T-helper 1 cell treated with Interleukin-12 subunit alpha and Interleukin-12 subunit beta and Interleukin-4 antibody, amounts not matched to agents 30 ng/mL and 1 ng/mL, for 36 hours (primary cell): ENCODE results near the gene MAST4. TPM values are rescaled to one million over a fixed set of nuclear protein-coding genes. Genes with fewer than 3 reads are reported as not detected.

Experiments
- intact Hi-C: fragments of 100-400 bp; cut with micrococcal nuclease; formaldehyde crosslinking; loops from one replicate; pipeline ENCODE4 v1.15.1; 2024
- total RNA-seq: library from RNA; stranded (reverse); gene quantifications from 2 replicates; pipeline ENCODE4 v1.2.3, GENCODE V29; 2022

MAST4 gene
- total RNA-seq, 1 donor from 2014 or later, result 65.8 TPM

DNA sequence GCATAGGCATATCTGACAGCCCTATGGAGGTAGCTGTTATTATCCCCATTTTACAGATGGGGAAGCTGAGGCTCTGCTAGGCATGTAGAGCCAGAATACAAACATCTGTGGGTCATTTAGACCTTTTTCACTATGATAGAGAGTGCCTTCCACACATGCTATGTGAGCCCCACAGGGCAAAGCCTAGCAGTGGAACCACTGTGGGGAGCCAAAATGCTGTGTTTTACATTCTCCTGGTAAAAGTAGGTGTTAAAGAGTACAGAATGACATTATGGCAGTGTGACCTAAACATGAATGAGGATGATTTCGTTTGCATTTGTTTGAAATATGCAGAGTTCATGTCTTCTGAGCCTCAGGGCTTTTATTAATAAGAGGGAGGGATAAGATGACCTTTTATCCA, 265.2 kb downstream of the MAST4 start:
- intact Hi-C loops, result no loop called here

DNA sequence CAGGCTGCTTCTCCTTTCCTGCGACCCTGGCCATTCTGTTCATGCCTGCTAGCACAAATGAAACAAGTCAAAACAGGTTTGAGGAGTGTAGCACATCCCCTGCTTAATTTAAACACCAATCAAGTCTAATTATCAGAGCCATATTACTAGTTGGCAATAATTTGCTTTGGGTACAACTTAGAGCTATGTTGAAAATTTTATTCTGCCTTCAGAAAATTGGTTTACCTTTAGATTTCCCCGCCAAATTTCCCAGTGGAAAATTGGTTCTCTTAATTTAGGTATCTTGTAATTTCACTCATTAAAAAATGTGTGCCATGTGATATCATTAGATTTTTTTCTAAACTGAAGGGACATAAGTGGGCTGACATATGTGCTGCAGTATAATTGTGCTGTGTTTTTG, 265.8 kb downstream of the MAST4 start:
- intact Hi-C loops, result no loop called here

DNA sequence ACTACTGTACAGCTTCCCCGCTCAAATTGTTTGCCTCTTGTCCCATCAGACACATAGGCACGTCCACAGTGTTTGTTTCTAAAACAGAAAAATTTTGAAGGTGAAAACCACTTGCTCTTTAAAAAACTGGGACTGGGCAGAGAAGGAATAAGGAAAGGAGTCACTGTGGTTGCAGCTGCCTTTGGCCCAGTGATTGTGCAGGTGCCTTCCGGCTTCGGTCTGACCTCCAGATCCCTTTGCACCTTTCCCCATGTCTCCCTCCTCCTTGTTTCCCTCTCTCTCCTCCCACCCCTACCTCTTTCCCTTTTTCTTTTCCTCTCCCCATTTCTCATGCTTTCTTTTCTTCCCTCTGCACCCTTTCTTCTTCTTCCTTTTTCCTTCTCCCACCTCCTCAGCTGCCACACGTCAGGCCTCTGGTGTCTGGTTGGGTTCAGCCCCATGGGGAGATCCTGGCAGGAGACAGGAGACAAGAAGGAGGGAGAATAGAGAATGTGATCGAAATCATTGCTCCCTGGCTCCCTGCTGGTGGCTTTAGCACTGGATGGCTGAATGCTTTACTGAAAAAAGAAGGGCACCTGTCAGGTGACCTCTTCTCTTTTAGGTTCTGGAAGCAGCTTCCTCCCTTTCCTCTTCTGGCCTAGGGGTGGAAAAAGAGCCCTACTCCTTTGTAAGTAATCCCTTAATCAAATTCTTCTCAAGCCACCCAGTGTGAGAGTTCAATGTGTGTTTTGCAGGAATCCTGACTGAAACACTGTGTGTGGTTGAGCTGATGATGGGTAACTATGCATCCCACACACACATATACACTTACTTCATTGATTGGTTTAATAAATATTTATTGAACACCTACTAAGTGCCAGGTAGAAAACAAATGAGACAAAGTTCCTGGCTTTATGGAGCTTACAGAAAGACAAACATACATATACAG, 267.3 kb downstream of the MAST4 start:
- intact Hi-C loops, result loop anchor here (1.0 kb wide), 3 partner anchors 49 to 556 kb away; no protein-coding TSS in a partner anchor

DNA sequence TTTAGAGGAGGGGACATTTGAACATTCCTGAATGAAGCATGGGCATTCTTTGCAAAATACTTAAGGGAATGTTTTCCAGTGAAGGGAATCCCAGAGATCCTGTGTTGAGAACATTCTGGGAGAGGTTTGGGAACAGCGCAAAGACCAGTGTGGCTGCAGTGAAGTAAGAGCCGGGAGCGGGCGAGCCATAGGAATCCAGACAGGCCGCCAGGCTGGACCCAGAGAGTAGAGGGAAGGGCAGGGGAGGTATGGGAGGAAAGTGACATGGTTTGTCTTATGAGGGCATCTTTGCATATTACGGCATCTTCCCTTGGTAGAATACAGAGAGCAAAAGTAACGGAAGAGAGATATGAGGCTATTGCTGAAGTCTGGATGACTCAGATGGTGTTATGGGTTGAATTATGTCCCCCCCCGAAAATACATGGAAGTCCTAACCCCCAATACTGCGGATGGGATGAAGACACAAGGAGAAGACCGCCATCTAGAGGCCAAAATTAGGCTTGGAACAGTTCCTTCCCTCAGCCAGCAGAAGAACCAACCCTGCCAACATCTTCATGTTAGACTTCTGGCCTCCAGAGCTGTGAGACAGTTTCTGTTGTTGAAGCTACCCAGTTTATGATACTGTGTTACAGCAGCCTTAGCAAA, 268.2 kb downstream of the MAST4 start:
- intact Hi-C loops, result loop anchor here (1.0 kb wide), 3 partner anchors 50 to 557 kb away; no protein-coding TSS in a partner anchor

DNA sequence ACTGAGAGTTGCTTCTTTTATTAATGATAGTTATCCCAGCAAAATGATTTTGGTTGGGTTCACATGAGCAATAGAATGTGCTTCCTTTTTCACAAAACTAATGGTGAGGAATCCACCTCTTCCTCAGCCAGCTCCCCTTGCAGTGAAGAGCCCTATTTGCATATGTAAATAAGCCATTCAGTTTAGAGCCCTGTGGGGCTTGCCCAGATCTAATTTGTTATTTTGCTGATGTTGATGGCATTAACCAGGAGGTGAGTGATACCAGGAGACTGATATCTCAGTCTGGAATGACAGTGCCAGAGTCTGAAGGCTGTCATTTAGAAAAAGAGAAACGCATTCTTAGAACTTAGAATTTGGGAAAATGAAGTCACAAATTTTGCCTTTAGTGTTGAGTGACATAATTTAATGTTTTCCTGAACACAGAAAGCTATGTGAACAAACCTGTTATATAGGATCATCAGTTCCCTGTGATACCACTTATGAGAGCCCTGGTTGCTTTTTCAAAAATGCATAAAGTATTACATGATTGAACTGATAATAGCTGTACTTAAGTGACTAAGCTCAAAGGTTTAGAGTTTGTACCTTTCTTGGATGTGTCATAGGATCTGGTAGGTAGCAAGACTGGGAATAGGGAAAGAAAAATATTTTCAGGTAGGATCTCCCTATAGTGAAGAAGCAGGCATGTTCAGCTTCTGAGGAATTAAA, 271.6 kb downstream of the MAST4 start:
- intact Hi-C loops, result no loop called here

DNA sequence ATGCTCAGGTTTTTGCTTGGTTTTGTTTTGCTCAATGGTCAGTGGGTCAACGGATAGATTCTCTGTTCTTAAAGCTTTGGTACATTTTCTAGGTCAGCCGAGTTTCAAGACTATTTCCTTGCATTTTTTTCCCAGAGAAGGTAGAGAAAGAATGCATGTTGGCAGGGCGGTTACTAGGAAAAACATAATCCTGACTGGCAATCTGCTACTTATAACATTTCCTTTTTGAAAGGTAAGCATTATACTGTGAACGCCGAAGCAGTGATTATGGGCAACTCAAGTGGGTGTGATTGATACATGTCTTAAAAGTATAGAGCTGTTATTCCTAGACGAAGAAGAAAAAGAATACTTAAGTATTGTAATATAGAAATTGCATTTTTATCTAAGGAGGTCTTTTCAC, 273.2 kb downstream of the MAST4 start:
- intact Hi-C loops, result no loop called here

DNA sequence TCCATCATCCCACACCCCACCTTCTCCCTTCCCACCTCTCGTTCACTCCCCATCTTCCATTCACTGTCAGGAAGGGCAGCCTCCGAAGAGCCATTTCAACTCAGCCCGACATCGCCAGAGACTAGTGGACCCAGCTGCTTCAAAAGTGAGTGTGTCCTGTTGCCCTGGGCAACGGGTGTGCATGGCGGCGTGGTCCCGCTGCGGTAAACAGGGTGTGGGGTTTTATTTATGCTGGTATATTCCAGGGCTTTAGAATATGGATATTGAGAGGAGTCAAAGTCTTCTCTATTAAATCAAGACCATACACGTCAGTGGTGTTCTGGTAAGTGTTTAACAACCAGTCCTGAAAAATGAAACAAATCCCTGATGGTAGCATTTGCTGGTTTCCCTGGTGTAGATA, 274.5 kb downstream of the MAST4 start:
- intact Hi-C loops, result no loop called here

DNA sequence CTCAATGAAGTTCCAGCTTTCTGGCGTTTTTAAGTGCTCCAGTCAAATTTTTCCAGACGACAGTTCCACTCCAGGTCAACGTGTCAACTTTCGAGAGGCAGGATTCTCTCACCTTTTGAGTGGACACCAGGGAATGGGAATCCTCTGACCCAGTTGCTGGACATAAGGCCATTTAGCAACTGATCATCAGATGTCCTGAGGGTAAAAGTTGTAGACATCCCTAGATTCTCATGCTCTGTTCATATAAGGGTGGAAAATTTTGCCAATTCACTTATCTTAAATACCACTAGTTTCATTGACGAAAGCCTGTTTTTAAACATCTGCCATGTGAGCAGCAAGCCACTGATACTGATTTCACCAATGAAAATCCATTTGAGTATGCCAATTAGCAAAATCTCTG, 275.5 kb downstream of the MAST4 start:
- intact Hi-C loops, result no loop called here

DNA sequence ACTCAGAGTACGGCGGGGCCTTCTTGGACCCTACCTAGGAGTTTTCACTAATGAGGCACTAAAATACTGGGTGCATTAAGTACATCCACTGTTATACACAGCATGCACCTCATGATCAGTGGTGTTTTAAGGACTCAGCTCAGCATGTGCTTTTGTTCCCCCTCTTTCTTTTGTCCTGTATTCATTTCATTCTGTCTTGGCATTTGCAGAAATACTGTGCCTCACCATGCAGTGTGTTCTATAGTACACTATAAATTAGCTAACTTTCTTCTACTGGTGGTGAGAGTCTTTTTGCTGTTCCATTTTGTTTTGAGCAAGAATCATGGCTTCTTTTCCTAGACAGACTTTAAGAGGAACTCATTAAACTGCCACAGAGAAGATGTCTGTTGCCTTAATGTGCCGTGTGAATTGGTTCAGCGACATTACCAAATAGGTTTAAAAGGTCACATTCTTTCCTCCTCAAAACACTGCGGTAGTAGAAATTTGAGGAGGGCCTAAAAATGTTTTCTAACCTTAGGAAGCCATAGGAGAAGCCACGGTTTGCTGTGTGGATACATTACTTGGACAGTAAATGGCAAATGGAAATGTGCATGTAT, 276.6 kb downstream of the MAST4 start:
- intact Hi-C loops, result no loop called here

DNA sequence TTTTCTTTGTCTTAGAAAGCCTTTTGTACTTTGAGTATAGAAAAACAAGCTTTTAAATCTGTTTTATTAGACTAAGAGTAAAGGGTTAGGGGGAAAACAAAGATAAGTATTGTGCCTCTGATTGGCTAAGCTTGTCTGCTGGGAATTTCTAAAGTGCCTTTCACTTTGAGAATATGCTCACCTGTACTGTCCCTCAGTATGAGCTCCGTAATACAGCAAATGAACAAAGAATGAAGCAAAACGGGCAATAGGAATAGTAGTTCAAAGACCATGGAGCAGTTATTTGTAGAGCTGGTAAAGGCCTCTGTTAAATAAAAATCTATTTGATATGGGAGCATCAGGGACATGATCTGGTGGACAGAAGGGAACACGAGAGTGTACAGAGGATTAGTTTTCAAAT, 277.8 kb downstream of the MAST4 start:
- intact Hi-C loops, result no loop called here

DNA sequence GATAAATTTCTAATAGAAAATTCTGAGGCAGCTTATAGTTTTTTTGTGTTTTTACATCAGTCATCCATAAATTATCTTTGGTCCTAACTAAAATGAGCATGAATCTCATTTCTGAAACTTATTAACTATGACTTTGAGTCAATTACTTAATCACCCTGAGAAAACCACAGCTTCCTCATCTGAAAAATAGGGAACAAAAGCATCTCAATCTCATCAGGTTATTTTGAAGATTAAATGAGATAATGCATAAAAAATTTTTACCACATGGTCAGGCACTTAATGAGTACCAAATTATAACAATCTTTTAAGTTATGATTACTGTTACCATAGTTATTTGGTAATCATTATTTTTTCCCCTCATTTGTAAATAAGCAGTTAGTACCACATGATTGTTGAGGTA, 279.1 kb downstream of the MAST4 start:
- intact Hi-C loops, result no loop called here

DNA sequence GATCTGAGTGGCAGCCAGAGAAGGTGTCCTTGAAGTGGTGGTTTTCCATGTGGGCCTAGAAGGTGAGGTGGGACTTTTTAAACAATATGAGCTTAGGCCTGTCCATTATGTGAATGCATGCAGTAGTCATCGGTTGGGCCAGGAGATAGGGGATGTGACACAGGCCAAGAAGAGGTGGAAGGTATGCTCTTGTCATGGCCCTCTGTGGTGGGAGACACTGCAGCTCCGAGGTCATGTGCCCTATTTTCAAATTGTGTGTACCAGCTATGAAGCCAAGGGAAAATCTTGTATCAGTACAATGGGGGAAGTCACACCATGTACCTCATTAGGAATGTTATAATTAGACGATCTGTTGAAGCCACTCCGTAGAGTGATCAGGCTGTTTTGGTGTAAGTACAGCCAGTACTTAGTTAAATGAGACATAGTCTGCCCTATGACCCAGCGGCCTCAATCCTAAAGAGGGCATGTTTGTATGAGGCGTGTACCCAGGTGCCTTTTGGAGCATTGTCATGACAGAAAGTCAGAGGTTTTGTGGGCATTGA, 280.1 kb downstream of the MAST4 start:
- intact Hi-C loops, result no loop called here

DNA sequence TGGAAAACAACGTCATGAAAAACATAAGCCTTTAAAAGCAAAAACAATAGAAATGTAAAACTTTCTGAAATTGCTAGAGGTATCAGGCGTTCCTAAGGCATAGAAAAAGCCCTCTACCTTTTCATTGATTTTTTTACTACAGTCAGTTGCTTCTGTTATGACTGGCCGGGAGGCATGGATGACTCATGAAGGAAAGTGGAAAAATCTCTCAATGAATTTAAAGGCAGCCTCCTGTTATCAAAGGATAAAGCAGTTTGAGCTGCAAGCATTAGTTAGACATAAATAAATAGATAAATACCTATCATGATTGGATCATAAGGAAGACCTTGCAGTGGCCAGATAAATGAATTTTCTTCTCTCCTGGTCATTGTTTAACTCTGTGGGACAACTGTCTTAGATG, 281.6 kb downstream of the MAST4 start:
- intact Hi-C loops, result no loop called here

DNA sequence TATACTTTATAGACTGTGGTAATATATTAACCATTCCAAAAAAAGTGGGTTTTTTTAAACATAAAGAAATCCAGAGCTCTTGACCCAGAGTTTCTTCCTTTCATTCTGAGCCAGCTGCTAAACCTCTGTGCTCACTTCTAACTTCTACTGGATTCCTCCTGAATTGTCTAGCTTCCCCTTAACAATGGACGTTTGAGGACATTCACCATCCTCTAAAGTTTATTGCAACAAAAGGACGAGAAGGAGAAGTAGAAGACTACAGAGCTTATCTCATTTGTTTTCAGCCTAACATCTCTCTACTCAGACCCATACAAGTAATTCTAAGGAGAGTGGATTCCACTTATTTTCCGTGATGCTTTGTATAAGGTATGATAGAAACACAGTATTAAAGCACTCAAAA, 284.2 kb downstream of the MAST4 start:
- intact Hi-C loops, result no loop called here

DNA sequence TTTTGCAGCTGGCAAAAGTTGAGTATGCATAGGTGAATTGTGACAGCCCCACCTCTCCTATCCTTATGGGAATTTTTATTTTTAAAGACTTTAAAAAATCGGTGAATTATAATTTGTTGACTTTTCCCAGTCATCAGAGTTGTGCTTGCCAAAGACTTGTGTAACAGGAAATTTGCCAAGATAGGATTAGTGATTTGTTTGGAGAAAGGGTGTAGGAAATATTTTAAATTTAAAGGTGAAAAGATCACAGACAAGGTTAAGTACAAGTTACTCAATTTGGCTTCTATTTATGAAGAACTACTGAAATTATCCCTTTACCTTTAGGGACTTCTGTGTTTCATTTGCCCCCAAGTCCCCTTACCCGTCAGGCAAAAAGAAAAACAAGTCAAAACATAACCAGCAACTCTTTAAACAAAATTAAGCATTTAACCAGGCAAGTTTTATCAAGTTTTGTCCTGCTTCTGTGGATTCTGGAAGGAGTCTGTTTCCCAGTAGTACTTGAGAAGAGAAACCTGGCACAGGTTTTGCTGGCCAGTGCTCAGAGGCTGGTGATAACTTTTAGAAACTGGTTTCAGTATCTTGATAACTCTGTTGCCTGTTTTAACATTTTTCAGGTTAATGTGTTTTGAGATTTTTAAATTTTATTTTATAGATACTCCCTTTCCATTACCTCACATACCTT, 285.4 kb downstream of the MAST4 start:
- intact Hi-C loops, result no loop called here

DNA sequence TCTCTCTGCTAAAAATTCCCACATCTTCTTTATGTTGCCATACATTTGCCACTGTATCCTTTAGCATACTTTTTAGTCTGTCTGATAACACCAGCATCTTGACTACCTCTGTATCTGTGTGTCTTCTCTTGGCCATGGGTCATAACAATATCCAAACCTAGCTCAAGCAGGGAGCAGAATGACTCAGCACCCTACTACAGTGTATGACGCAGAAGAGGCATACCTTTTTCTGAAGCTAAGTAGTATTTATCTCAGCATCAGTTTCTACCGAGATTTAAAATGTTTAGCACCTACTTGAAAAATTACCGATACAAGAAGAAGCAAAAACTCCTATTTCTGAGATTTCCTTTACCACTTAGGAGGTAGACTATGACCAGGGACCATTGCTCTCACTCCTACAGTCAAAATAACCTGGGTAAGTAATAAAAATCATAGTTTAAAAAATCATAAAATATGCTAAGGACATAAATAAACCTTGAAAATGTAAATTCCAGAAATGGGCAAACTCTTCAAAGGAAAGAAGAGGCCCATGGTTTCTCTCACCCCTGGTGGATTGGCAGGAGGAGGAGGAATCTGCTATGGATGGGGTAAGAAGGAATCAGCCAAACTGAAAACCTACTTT, 286.5 kb downstream of the MAST4 start:
- intact Hi-C loops, result no loop called here

DNA sequence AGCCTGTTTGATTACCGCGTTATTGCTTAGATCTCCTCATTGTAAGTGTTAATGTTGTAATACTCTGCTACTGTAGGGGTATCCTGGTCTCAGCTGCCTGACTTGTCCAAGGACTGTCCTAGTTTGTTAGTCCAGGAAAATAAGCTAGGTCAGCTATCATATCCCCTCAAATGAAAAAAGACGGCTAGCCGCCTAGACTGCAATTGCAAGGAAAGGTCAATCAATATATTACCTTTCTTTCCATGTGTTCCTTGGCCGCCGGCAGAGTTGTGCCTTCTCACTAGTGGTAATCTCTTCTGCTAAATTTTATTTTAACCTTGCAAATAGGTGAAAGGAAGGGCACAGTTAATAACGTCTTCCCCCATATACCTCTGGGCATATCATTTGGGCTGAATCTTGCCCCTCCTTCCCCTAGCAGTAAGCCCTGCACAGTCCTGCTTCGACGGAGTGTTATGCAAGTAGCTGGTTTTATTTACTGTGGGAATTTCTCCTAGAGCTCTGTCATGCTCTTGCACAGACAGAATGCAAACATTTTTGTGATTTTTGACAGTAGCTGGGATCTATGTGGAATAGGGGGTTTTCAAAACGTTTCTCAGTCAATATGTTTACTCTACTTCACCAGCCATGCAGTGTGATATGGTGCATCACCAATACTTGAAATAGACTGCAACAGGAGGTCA, 288.5 kb downstream of the MAST4 start:
- intact Hi-C loops, result loop anchor here (5.0 kb wide), 1 partner anchor 577 kb away; no protein-coding TSS in a partner anchor

DNA sequence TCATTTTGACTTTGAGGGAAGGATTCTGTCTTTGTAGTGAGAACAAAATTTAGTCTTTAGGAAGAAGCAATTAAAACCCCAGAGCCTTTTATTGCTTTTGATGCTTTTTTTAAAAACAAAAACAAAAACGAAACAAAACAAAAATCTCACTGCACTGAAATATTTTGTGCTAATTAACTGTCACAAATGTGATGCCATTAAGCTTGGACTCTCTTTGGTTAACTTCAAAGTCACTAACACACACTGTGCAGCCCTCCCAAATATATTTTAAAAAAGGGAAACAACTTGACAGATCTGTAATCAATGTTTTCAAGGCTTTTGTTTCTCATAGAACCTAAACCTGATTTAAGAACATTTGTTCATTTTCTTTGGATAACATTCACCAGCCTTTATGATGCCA, 290.7 kb downstream of the MAST4 start:
- intact Hi-C loops, result loop anchor here (5.0 kb wide), 1 partner anchor 580 kb away; no protein-coding TSS in a partner anchor

DNA sequence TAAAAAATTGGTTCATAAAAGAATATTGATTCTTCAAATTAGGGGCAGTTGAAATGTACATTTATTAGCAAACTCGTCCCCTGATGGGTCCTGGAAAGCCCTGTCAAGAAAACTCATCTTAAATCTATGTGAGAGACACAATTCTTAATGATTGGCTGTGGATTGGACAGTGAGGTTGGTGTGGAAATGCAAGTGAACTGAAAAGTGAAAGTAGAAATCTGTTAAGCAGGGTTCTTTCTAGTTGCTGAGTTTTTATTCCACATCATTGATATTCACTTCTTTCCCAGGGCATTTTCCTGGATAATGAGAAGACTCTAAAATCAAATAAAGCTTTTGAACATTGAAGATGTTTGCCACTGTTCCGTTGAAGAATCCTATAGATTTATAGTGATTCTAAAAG, 292.4 kb downstream of the MAST4 start:
- intact Hi-C loops, result loop anchor here (5.0 kb wide), 1 partner anchor 581 kb away; no protein-coding TSS in a partner anchor
